K562 (cell line): ENCODE data around the gene AZU1. TPM values are rescaled to one million over a fixed set of nuclear protein-coding genes. Genes with fewer than 3 reads are reported as not detected.

Source experiments
- ATF1 ChIP-seq, 2 experiments: fragments of 450-650 bp in 1 of 2; IDR thresholded peaks; 2 replicates each; pipeline ENCODE4 v1.6.1; 2016; ENCODE audit warnings: missing compliant biosample characterization in 1 of 2, missing genetic modification characterization in 1 of 2
- BDP1 ChIP-seq: IDR thresholded peaks from 3 replicates; pipeline ENCODE4 v1.6.1; 2011; ENCODE audit not compliant: insufficient read length, insufficient read depth
- DACH1 ChIP-seq: fragments of 450-650 bp; IDR thresholded peaks from 2 replicates; pipeline ENCODE4 v1.6.1; 2018; ENCODE audit not compliant: partially characterized antibody
- ELF2 ChIP-seq: fragments of 250-450 bp; sonication (Bioruptor Pico); IDR thresholded peaks from 2 replicates; pipeline ENCODE4 v1.5.0; 2021; ENCODE audit warnings: mild to moderate bottlenecking
- FOXJ2 ChIP-seq: fragments of 200-800 bp; sonication (Bioruptor generic); IDR thresholded peaks from 2 replicates; pipeline ENCODE4 v1.6.1; 2016; ENCODE audit warnings: missing genetic modification characterization, missing compliant biosample characterization
- FOXP1 ChIP-seq: sonication (generic); formaldehyde crosslinking; IDR thresholded peaks from 2 replicates; pipeline ENCODE4 v1.8.0; 2022; ENCODE audit warnings: mild to moderate bottlenecking, missing genetic modification reagents
- GATAD2B ChIP-seq: fragments of 450-650 bp; IDR thresholded peaks from 2 replicates; pipeline ENCODE4 v1.6.1; 2017; ENCODE audit warnings: mild to moderate bottlenecking, borderline replicate concordance
- HNRNPL ChIP-seq: fragments of 200-400 bp; formaldehyde crosslinking; IDR thresholded peaks from 2 replicates; pipeline ENCODE4 v1.6.1; 2017; ENCODE audit warnings: low read depth, mild to moderate bottlenecking, low read length
- MAZ ChIP-seq, 2 experiments: fragments of 450-650 bp in 1 of 2; sonication (generic) in 1 of 2; formaldehyde crosslinking; IDR thresholded peaks in 1 of 2; conservative IDR thresholded peaks in 1 of 2; 2 replicates each; pipeline versions ENCODE4 v1.4.0 to v1.5.0; 2020; ENCODE audit warnings: mild to moderate bottlenecking in 1 of 2, missing genetic modification reagents in 1 of 2
- MTA3 ChIP-seq: fragments of 450-650 bp; formaldehyde crosslinking; IDR thresholded peaks from 2 replicates; pipeline ENCODE4 v1.6.1; 2017; ENCODE audit warnings: mild to moderate bottlenecking, borderline replicate concordance
- NFIC ChIP-seq: fragments of 450-650 bp; IDR thresholded peaks from 2 replicates; pipeline ENCODE4 v1.6.1; 2017; ENCODE audit warnings: mild to moderate bottlenecking, inconsistent platforms
- PML ChIP-seq: IDR thresholded peaks from 2 replicates; pipeline ENCODE4 v1.6.1; 2012; ENCODE audit warnings: low read length, inconsistent platforms
- RFX5 ChIP-seq: IDR thresholded peaks from 2 replicates; pipeline ENCODE4 v1.6.1; 2011; ENCODE audit warnings: low read depth, mild to moderate bottlenecking, improper control_type of control experiment, low read length
- ZBED1 ChIP-seq: IDR thresholded peaks from 2 replicates; pipeline ENCODE4 v1.6.1; 2014
- ZNF551 ChIP-seq: fragments of 250-450 bp; sonication (Bioruptor Pico); IDR thresholded peaks from 2 replicates; pipeline ENCODE4 v1.5.0; 2021; ENCODE audit warnings: mild to moderate bottlenecking, moderate library complexity
- ZNF589 ChIP-seq: fragments of 200-800 bp; sonication (Bioruptor generic); IDR thresholded peaks from 2 replicates; pipeline ENCODE4 v1.6.1; 2016; ENCODE audit warnings: low read depth, missing genetic modification characterization, missing compliant biosample characterization
- polyA plus RNA-seq, 8 experiments: library from polyadenylated mRNA; depleted of rRNA in 4 of 8; stranded (reverse) in 5 of 8; unstranded in 3 of 8; fragments of >200 nt; fragmentation: Nextera tagmentation in 2 of 8; fragmentation: Illumina TruSeq in 1 of 8; extraction: Ambion mirVana in 2 of 8; extraction: Trizol in 1 of 8; gene quantifications; 2 replicates each; pipeline versions ENCODE4 v1.2.1 to v1.2.3, GENCODE V29; 2011 to 2014; ENCODE audit warnings: inconsistent platforms in 1 of 8, missing spikeins in 1 of 8
- total RNA-seq, 7 experiments: library from RNA; depleted of rRNA in 6 of 7; stranded (reverse); fragments of >200 nt in 6 of 7; fragmentation: Illumina TruSeq in 2 of 7; extraction: Trizol in 2 of 7; gene quantifications; 2 replicates each; pipeline versions ENCODE4 v1.2.1 to v1.2.3, GENCODE V29; 2011 to 2021; ENCODE audit warnings: low replicate concordance in 1 of 7
- TF ChIP-seq, protein P1 (sequence below): sonication (generic); formaldehyde crosslinking; IDR thresholded peaks from 2 replicates; pipeline ENCODE4 v1.8.0; 2022; ENCODE audit warnings: missing genetic modification reagents, mild to moderate bottlenecking, moderate library complexity, borderline replicate concordance
- TF ChIP-seq, protein P2 (sequence below), 3 experiments: fragments of 200-800 bp in 1 of 3; fragments of 250-450 bp in 1 of 3; fragments of 450-650 bp in 1 of 3; sonication (Bioruptor Pico) in 1 of 3; sonication (Bioruptor generic) in 1 of 3; formaldehyde crosslinking in 1 of 3; IDR thresholded peaks; 2 replicates each; pipeline versions ENCODE4 v1.6.1 to v1.8.0; 2016 to 2022; ENCODE audit warnings: mild to moderate bottlenecking in 2 of 3, missing genetic modification characterization in 2 of 3, missing compliant biosample characterization in 1 of 3, moderate library complexity in 1 of 3
- TF ChIP-seq, protein P3 (sequence below): fragments of 450-650 bp; IDR thresholded peaks from 2 replicates; pipeline ENCODE4 v1.7.1; 2018; ENCODE audit warnings: mild to moderate bottlenecking, low read depth; ENCODE audit not compliant: partially characterized antibody
- TF ChIP-seq, protein P4 (sequence below): sonication (generic); formaldehyde crosslinking; IDR thresholded peaks from 2 replicates; pipeline ENCODE4 v1.8.0; 2022; ENCODE audit warnings: mild to moderate bottlenecking, missing genetic modification reagents

Gene AZU1
- total and polyA plus RNA-seq, 9 of the 15 experiments (the other 6 are each of a cell fraction or from before 2014, with no cell fraction given) = 0.29 to 1.9 (median 0.59) TPM; not detected in 3

DNA sequence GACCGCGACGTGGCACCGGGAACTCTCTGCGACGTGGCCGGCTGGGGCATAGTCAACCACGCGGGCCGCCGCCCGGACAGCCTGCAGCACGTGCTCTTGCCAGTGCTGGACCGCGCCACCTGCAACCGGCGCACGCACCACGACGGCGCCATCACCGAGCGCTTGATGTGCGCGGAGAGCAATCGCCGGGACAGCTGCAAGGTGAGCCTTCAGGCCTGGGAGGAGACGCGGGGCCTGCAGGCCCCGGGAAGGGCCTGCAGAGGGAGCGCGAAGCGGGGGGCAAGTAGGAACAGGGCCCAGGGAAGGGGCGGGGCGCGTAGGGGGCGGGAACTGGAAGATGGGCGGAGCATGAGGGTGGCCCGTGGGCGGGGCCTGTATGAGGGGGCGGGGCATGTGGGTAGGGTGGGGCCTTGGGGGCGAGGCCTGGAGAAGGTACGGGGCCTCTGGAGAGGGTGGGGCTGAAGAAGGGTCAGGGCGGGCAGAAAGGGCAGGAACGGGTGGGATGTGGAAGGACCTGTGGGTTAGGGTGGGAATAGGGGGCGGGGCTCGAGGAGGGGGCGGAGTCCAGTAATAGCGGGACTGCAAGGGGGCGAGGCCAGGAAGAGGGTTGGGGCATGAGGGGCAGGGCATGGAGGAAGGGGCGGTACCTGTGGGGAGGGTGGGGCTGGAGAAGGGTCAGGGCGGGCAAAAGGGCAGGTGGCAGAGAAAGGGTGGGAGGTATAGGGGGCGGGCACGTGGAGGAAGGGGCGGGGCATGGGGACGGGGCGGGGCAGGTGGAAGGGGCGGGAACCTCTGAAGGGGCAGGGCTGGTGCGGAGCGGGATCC is 34.3 kb downstream of the AZU1 start (continued):
- TF ChIP-seq HNRNPL = peak; percentile 90
- TF ChIP-seq, protein P1, sequence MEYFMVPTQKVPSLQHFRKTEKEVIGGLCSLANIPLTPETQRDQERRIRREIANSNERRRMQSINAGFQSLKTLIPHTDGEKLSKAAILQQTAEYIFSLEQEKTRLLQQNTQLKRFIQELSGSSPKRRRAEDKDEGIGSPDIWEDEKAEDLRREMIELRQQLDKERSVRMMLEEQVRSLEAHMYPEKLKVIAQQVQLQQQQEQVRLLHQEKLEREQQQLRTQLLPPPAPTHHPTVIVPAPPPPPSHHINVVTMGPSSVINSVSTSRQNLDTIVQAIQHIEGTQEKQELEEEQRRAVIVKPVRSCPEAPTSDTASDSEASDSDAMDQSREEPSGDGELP (CRISPR knock-in tag) = peak; percentile 95
- TF ChIP-seq RFX5 = no peak
- peak; percentile 36 for TF ChIP-seq DACH1
- peak; percentile 58 for TF ChIP-seq NFIC
- TF ChIP-seq FOXJ2 (tag) = no peak
- TF ChIP-seq MAZ (CRISPR knock-in tag; conservative IDR thresholded peaks at IDR 0.05 in 1 of 2, IDR thresholded peaks at IDR 0.05 in 1 of 2) = peak; percentile 62 to 68
- no peak for TF ChIP-seq ELF2 (CRISPR knock-in tag)
- no peak for TF ChIP-seq ZNF589 (CRISPR knock-in tag)
- peak; percentile 85; the same call in 1 of the 2 replicates for TF ChIP-seq FOXP1 (CRISPR knock-in tag)
- TF ChIP-seq ZNF551 (CRISPR knock-in tag) = no peak
- TF ChIP-seq BDP1 = no peak
- TF ChIP-seq ATF1 (CRISPR knock-in tag; IDR thresholded peaks at IDR 0.05) = no peak
- TF ChIP-seq ATF1 (tag; IDR thresholded peaks at IDR 0.05) = peak; percentile 58
- TF ChIP-seq, protein P2, sequence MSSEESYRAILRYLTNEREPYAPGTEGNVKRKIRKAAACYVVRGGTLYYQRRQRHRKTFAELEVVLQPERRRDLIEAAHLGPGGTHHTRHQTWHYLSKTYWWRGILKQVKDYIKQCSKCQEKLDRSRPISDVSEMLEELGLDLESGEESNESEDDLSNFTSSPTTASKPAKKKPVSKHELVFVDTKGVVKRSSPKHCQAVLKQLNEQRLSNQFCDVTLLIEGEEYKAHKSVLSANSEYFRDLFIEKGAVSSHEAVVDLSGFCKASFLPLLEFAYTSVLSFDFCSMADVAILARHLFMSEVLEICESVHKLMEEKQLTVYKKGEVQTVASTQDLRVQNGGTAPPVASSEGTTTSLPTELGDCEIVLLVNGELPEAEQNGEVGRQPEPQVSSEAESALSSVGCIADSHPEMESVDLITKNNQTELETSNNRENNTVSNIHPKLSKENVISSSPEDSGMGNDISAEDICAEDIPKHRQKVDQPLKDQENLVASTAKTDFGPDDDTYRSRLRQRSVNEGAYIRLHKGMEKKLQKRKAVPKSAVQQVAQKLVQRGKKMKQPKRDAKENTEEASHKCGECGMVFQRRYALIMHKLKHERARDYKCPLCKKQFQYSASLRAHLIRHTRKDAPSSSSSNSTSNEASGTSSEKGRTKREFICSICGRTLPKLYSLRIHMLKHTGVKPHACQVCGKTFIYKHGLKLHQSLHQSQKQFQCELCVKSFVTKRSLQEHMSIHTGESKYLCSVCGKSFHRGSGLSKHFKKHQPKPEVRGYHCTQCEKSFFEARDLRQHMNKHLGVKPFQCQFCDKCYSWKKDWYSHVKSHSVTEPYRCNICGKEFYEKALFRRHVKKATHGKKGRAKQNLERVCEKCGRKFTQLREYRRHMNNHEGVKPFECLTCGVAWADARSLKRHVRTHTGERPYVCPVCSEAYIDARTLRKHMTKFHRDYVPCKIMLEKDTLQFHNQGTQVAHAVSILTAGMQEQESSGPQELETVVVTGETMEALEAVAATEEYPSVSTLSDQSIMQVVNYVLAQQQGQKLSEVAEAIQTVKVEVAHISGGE (CRISPR knock-in tag; IDR thresholded peaks at IDR 0.05) = no peak
- TF ChIP-seq GATAD2B = no peak
- TF ChIP-seq ZBED1 = no peak
- TF ChIP-seq, protein P3, sequence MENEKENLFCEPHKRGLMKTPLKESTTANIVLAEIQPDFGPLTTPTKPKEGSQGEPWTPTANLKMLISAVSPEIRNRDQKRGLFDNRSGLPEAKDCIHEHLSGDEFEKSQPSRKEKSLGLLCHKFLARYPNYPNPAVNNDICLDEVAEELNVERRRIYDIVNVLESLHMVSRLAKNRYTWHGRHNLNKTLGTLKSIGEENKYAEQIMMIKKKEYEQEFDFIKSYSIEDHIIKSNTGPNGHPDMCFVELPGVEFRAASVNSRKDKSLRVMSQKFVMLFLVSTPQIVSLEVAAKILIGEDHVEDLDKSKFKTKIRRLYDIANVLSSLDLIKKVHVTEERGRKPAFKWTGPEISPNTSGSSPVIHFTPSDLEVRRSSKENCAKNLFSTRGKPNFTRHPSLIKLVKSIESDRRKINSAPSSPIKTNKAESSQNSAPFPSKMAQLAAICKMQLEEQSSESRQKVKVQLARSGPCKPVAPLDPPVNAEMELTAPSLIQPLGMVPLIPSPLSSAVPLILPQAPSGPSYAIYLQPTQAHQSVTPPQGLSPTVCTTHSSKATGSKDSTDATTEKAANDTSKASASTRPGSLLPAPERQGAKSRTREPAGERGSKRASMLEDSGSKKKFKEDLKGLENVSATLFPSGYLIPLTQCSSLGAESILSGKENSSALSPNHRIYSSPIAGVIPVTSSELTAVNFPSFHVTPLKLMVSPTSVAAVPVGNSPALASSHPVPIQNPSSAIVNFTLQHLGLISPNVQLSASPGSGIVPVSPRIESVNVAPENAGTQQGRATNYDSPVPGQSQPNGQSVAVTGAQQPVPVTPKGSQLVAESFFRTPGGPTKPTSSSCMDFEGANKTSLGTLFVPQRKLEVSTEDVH = no peak
- TF ChIP-seq, protein P4, sequence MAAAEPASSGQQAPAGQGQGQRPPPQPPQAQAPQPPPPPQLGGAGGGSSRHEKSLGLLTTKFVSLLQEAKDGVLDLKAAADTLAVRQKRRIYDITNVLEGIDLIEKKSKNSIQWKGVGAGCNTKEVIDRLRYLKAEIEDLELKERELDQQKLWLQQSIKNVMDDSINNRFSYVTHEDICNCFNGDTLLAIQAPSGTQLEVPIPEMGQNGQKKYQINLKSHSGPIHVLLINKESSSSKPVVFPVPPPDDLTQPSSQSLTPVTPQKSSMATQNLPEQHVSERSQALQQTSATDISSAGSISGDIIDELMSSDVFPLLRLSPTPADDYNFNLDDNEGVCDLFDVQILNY = 0 out of 2 replicates have a peak, but pooled peaks have one; percentile 50
- TF ChIP-seq MTA3 = peak; percentile 74
- no peak for TF ChIP-seq PML
